Calu3 (cell line): ENCODE data around the gene TMEM121B. TPM values are rescaled to one million over a fixed set of nuclear protein-coding genes. Genes with fewer than 3 reads are reported as not detected.

Experiments
- Bru-seq: library from RNA; stranded (reverse); fragments of 400-500 nt; gene quantifications from one replicate; lab custom pipeline; 2021; lab: Mats Ljungman, UMichigan
- BruChase-seq, 2 experiments: library from RNA; stranded (reverse); fragments of 400-500 nt; gene quantifications; one replicate each; lab custom pipeline; 2021; lab: Mats Ljungman, UMichigan
- BruUV-seq: library from RNA; stranded (reverse); fragments of 400-500 nt; replicated peaks from 2 replicates; lab custom pipeline; 2021; lab: Mats Ljungman, UMichigan
- CTCF ChIA-PET: fragments of 300-600 bp; sonication (Branson Sonifier 250); formaldehyde crosslinking; loops from one replicate; lab custom pipeline; 2022; ENCODE audit warnings: antibody characterized with exemption; lab: Charles Lee
- DNase-seq: peaks from one replicate; pipeline ENCODE4 v3.0.0; 2022
- H3K27ac Mint-ChIP-seq: one replicate; pipeline ENCODE4 v1.8.0; 2022; ENCODE audit warnings: mixed read lengths; ENCODE audit not compliant: unreplicated experiment
- H3K27me3 Mint-ChIP-seq: one replicate; pipeline ENCODE4 v1.8.0; 2022; ENCODE audit warnings: mixed read lengths; ENCODE audit not compliant: unreplicated experiment
- H3K36me3 Mint-ChIP-seq: one replicate; pipeline ENCODE4 v1.8.0; 2022; ENCODE audit warnings: mild to moderate bottlenecking, moderate library complexity, mixed read lengths; ENCODE audit not compliant: insufficient read depth, unreplicated experiment
- H3K4me1 Mint-ChIP-seq: one replicate; pipeline ENCODE4 v1.8.0; 2022; ENCODE audit warnings: mild to moderate bottlenecking, low read depth, mixed read lengths; ENCODE audit not compliant: unreplicated experiment
- H3K4me3 Mint-ChIP-seq: one replicate; pipeline ENCODE4 v1.8.0; 2022; ENCODE audit warnings: mild to moderate bottlenecking, low read depth, moderate library complexity, mixed read lengths; ENCODE audit not compliant: unreplicated experiment
- H3K9me3 Mint-ChIP-seq: one replicate; pipeline ENCODE4 v1.8.0; 2022; ENCODE audit warnings: low read depth, mixed read lengths; ENCODE audit not compliant: unreplicated experiment
- intact Hi-C: fragments of 100-400 bp; cut with micrococcal nuclease; formaldehyde crosslinking; loops from one replicate; pipeline ENCODE4 v1.10.0; 2022; ENCODE audit not compliant: unreplicated experiment
- long read RNA-seq: library from polyadenylated mRNA; stranded (forward); transcript quantifications from one replicate; pipeline ENCODE4 v2.0.0, GENCODE V29; 2022
- total RNA-seq: library from RNA; stranded (reverse); gene quantifications from 2 replicates; pipeline ENCODE4 v1.2.3, GENCODE V29; 2022
- TF ChIP-seq, protein P1 (sequence below): fragments of 200-600 bp; IDR thresholded peaks from one replicate; pipeline ENCODE4 v1.8.0; 2022; ENCODE audit warnings: antibody characterized with exemption; ENCODE audit not compliant: unreplicated experiment

The TMEM121B gene
- 0.21 and 0.42 TPM in 2 replicates for total RNA-seq
- Bru-seq, nascent RNA: percentile 24 among the genes with signal in this experiment
- BruChase-seq, experiment 1, labeled RNA remaining after a 6-hour chase: percentile 29 among the genes with signal in this experiment
- percentile 36 among the genes with signal in this experiment for BruChase-seq, experiment 2, labeled RNA remaining after a 2-hour chase
- long read RNA-seq: 0 reads

DNA sequence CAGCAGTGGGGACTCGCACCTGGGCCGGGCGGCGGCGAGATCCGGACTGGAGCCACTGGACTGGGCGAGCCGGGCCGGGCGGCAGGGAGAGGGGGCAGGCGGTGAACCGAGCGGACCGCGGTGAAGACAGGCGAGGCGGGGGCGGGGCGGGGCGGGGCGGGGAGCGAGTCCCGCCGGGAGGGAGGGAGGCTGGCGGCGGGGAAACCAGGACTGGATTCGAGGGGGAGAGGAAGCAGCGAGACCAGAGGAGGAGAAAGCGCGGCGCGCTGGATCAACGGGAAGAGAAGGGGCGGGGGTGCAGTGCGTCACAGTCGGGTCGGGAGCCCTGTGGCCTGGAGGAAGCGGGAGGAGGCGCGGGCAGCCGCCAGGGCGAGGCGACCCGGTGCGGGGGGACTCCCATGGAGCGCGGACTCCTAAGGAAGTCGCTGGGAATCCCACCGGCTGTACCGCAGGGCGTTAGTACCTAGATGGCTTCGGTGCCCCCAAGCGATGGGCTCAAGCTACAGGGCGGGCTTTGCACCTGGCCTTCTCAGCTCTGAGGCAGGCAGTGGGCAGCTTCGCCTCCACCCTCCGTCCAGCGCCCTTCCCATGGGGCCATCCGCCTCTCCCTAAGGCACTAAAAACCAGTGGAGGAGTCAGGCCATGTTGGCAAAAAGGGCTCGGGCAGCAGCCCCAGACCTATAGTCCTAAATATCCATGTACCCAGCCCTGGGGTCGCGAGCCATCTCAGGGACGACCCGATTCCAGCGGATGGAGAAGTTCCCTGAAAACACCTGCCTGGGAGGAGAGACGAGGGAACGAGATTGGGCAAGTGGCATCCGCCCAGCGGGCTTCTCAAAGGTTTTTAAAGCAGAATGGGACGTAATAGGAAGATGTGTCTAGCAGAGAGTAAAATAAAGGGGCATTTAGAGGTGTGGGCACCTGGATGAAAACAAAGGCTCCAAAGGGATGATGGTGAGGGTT lies at the start of gene TMEM121B:
Gene TMEM121B, minus strand, starts transcription at position 128 of the 963 bp plus-strand sequence. CDS start 233 bp downstream, outside the sequence.
- Mint-ChIP-seq H3K4me1 (no peaks in the 10 kb centered on the region), H3K9me3 (no peaks in the 10 kb centered on the region)

DNA sequence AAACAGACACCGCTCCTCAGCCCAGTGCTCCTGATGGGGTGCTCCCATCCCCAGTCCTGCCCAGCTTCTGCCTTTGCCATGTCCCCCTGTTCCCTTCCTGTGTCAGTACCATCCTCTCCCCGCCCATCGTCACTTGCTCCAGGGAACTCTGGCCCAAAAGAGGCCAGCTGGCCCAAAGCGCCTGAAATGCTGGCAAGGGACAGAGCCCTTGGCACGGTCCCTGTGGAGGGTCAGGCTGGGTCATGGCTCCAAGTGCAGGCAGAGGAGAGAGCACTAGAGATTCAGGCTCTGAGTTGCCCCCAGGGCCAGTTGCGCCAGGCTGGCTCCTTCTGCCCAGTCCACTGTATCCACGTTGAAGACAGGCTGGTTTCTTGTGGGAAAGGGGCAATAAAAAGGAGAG lies 46.3 kb upstream of the TMEM121B start:
- TF ChIP-seq, protein P1, sequence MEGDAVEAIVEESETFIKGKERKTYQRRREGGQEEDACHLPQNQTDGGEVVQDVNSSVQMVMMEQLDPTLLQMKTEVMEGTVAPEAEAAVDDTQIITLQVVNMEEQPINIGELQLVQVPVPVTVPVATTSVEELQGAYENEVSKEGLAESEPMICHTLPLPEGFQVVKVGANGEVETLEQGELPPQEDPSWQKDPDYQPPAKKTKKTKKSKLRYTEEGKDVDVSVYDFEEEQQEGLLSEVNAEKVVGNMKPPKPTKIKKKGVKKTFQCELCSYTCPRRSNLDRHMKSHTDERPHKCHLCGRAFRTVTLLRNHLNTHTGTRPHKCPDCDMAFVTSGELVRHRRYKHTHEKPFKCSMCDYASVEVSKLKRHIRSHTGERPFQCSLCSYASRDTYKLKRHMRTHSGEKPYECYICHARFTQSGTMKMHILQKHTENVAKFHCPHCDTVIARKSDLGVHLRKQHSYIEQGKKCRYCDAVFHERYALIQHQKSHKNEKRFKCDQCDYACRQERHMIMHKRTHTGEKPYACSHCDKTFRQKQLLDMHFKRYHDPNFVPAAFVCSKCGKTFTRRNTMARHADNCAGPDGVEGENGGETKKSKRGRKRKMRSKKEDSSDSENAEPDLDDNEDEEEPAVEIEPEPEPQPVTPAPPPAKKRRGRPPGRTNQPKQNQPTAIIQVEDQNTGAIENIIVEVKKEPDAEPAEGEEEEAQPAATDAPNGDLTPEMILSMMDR: no peak
- H3K9me3 Mint-ChIP-seq: no peaks in the 10 kb centered on the region
- H3K4me1 Mint-ChIP-seq: no peaks in the 10 kb centered on the region
- DNase-seq: no peak
- CTCF ChIA-PET: no interaction called here
- intact Hi-C loops: no loop called here
- no TSS peak for BruUV-seq
- H3K36me3 Mint-ChIP-seq: peaks cover 6% of the 10 kb centered on the region
- H3K27ac Mint-ChIP-seq: no peak overlapping the region
- H3K4me3 Mint-ChIP-seq: no peak overlapping the region
- H3K27me3 Mint-ChIP-seq: peaks cover 26% of the 10 kb centered on the region

More for the DNA sequence above, at the start of gene TMEM121B:
- CTCF ChIA-PET: interaction anchor here (0.5 to 0.7 kb wide), 3 partner anchors 30 to 132 kb away, joined by 3 to 10 read pairs (median 6); no protein-coding TSS in a partner anchor
- BruUV-seq: no TSS peak
- H3K36me3 Mint-ChIP-seq: peaks cover 11% of the 10 kb centered on the region
- H3K27ac Mint-ChIP-seq: no peak within 1 kb of the TSS
- intact Hi-C loops: no loop called here
- TF ChIP-seq, protein P1: no peak
- DNase-seq: peak; percentile 59
- H3K27me3 Mint-ChIP-seq: peaks cover 68% of the 10 kb centered on the region
- H3K4me3 Mint-ChIP-seq: peak within 1 kb of the TSS; percentile 71

- intact Hi-C loops: no loop called here
- TF ChIP-seq, protein P1: no peak
- Mint-ChIP-seq H3K9me3 (no peaks in the 10 kb centered on the region), H3K36me3 (peaks cover 6% of the 10 kb centered on the region), H3K4me3 (no peak overlapping the region), H3K27ac (no peak overlapping the region), H3K4me1 (no peaks in the 10 kb centered on the region), H3K27me3 (peaks cover 26% of the 10 kb centered on the region)
- no peak for DNase-seq
- CTCF ChIA-PET: interaction anchor here (0.7 kb wide), 1 partner anchor 337 kb away, joined by 3 read pairs; no protein-coding TSS in a partner anchor
- BruUV-seq: no TSS peak
These were observed 43.3 kb upstream of the TMEM121B start for GRCh38 chr22:17164392-17165024.

- Mint-ChIP-seq H3K4me3 (no peak overlapping the region), H3K9me3 (no peaks in the 10 kb centered on the region), H3K27me3 (peaks cover 20% of the 10 kb centered on the region), H3K36me3 (peaks cover 24% of the 10 kb centered on the region), H3K4me1 (no peaks in the 10 kb centered on the region), H3K27ac (no peak overlapping the region)
- CTCF ChIA-PET: interaction anchor here (0.5 kb wide), 1 partner anchor 42 kb away, joined by 3 read pairs; the partner anchor contains the start of gene TMEM121B
- no TSS peak for BruUV-seq
- DNase-seq: no peak
- TF ChIP-seq, protein P1: no peak
- intact Hi-C loops: no loop called here
These were observed 41.6 kb upstream of the TMEM121B start for GRCh38 chr22:17162731-17163130.
